Neuronal stem cell (in vitro differentiated cells): ENCODE measurements around the gene CDKN3.
"Not testable (repeated sequence)": the region's sequence is repeated elsewhere in the genome, so short reads cannot be mapped to it uniquely, and the experiment has no call there.

Experiments
- DNase-seq: peaks from one replicate; pipeline ENCODE4 v3.0.0-alpha.2; 2013; ENCODE audit warnings: low spot score
- H2AFZ ChIP-seq: one replicate; pipeline ENCODE4 v1.6.1; 2013; ENCODE audit warnings: mild to moderate bottlenecking, low read length, inconsistent platforms
- H2AK5ac ChIP-seq: 2 replicates; pipeline ENCODE4 v1.6.1; 2013; ENCODE audit warnings: low read depth, mild to moderate bottlenecking, inconsistent platforms, low read length, moderate library complexity, mixed read lengths
- H2BK120ac ChIP-seq: 2 replicates; pipeline ENCODE4 v1.6.1; 2013; ENCODE audit warnings: low read depth, mild to moderate bottlenecking, inconsistent platforms, low read length, moderate library complexity, mixed read lengths
- H2BK12ac ChIP-seq: one replicate; pipeline ENCODE4 v1.6.1; 2013; ENCODE audit warnings: low read length, inconsistent platforms
- H2BK15ac ChIP-seq: 2 replicates; pipeline ENCODE4 v1.6.1; 2013; ENCODE audit warnings: mild to moderate bottlenecking, low read length, inconsistent platforms, mixed read lengths
- H2BK5ac ChIP-seq: one replicate; pipeline ENCODE4 v1.6.1; 2013; ENCODE audit warnings: inconsistent platforms, mild to moderate bottlenecking, low read length, moderate library complexity
- H3K14ac ChIP-seq: one replicate; pipeline ENCODE4 v1.6.1; 2013; ENCODE audit warnings: low read length, inconsistent platforms
- H3K18ac ChIP-seq: 2 replicates; pipeline ENCODE4 v1.6.1; 2013; ENCODE audit warnings: low read length, inconsistent platforms
- H3K23ac ChIP-seq: 2 replicates; pipeline ENCODE4 v1.6.1; 2013; ENCODE audit warnings: low read depth, mild to moderate bottlenecking, mixed read lengths, low read length, inconsistent platforms; ENCODE audit not compliant: poor library complexity
- H3K27ac ChIP-seq: replicated peaks from 3 replicates; pipeline ENCODE4 v1.5.1; 2013; ENCODE audit warnings: low read length, inconsistent platforms
- H3K27me3 ChIP-seq, 3 experiments: 2 replicates each; pipeline ENCODE4 v1.6.1; 2013; ENCODE audit warnings: low read length in 3 of 3, mild to moderate bottlenecking in 2 of 3, inconsistent platforms in 1 of 3, low read depth in 1 of 3, mixed read lengths in 1 of 3, moderate library complexity in 1 of 3; ENCODE audit not compliant: control insufficient read depth in 3 of 3, insufficient read depth in 3 of 3
- H3K36me3 ChIP-seq, 2 donors: replicated peaks in 1 of 2; 2 replicates each; pipeline ENCODE4 v1.6.1; 2013; ENCODE audit warnings: low read length in 2 of 2; ENCODE audit not compliant: control insufficient read depth in 2 of 2, insufficient read depth in 2 of 2
- H3K4ac ChIP-seq: 2 replicates; pipeline ENCODE4 v1.6.1; 2013; ENCODE audit warnings: inconsistent platforms, mild to moderate bottlenecking, low read length, moderate library complexity
- H3K4me1 ChIP-seq, 2 donors: 1 replicate in 1 of 2; 2 replicates in 1 of 2; pipeline ENCODE4 v1.6.1; 2013; ENCODE audit warnings: low read length in 2 of 2, low read depth in 1 of 2; ENCODE audit not compliant: control insufficient read depth in 2 of 2, insufficient read depth in 1 of 2
- H3K4me2 ChIP-seq: one replicate; pipeline ENCODE4 v1.6.1; 2013; ENCODE audit warnings: mild to moderate bottlenecking, low read length, inconsistent platforms; ENCODE audit not compliant: insufficient read depth, poor library complexity, severe bottlenecking
- H3K4me3 ChIP-seq, 2 donors: 2 replicates each; pipeline ENCODE4 v1.5.1; 2013; ENCODE audit warnings: low read length in 2 of 2, mild to moderate bottlenecking in 2 of 2, inconsistent platforms in 1 of 2, moderate library complexity in 1 of 2
- H3K79me1 ChIP-seq: one replicate; pipeline ENCODE4 v1.6.1; 2013; ENCODE audit warnings: low read depth, mild to moderate bottlenecking, inconsistent platforms, low read length, moderate library complexity
- H3K9ac ChIP-seq: one replicate; pipeline ENCODE4 v1.6.1; 2013; ENCODE audit warnings: mild to moderate bottlenecking, low read depth, low read length, inconsistent platforms; ENCODE audit not compliant: poor library complexity
- H3K9me3 ChIP-seq, 2 donors: replicated peaks in 1 of 2; 2 replicates each; pipeline versions ENCODE3 to v1.6.1; 2013; ENCODE audit warnings: low read length in 2 of 2, mild to moderate bottlenecking in 2 of 2, inconsistent platforms in 1 of 2, low read depth in 1 of 2, mixed read lengths in 1 of 2, moderate library complexity in 1 of 2; ENCODE audit not compliant: control insufficient read depth in 2 of 2, insufficient read depth in 1 of 2
- H4K8ac ChIP-seq: one replicate; pipeline ENCODE4 v1.6.1; 2013; ENCODE audit warnings: low read depth, mild to moderate bottlenecking, inconsistent platforms, low read length, moderate library complexity
- H4K91ac ChIP-seq: one replicate; pipeline ENCODE4 v1.6.1; 2013; ENCODE audit warnings: low read length, low read depth, mild to moderate bottlenecking, inconsistent platforms; ENCODE audit not compliant: poor library complexity
- WGBS, 2 donors: extraction: QIAGEN DNeasy Blood & Tissue Kit; methylation state at CpG; one replicate each; pipeline ENCODE4 v1.1.7; 2013; ENCODE audit warnings: missing lambda C conversion rate in 2 of 2, mixed read lengths in 1 of 2; ENCODE audit not compliant: insufficient read length in 2 of 2, insufficient replicate concordance in 1 of 2; ENCODE audit errors: extremely low coverage in 2 of 2; 5-methylcytosine and 5-hydroxymethylcytosine counted together

CDKN3 gene

DNA sequence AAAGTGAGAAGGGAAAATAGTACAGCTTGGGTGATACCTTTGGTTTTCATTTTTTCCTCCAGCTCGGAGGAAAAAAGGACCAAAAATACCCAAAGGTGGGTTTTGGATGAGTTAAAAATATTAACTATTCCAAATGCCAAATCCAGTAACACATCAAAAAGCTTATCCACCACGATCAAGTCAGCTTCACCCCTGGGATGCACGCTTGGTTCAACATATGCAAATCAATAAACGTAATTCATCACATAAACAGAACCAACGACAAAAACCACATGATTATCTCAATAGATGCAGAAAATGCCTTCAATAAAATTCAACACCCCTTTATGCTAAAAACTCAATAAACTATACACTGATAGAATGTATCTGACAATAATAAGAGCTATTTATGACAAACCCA, 17.9 kb upstream of the CDKN3 start:
- not testable (repeated sequence) for H3K18ac ChIP-seq, H2AK5ac ChIP-seq, H2BK120ac ChIP-seq, H3K4ac ChIP-seq, H4K91ac ChIP-seq, H2BK12ac ChIP-seq, DNase-seq, H3K27ac ChIP-seq, H2BK5ac ChIP-seq, H3K9me3 ChIP-seq, H3K9ac ChIP-seq, H2AFZ ChIP-seq, H4K8ac ChIP-seq, H2BK15ac ChIP-seq, H3K79me1 ChIP-seq, H3K36me3 ChIP-seq, H3K4me3 ChIP-seq, H3K4me2 ChIP-seq, H3K14ac ChIP-seq, H3K4me1 ChIP-seq, H3K23ac ChIP-seq
- no CpG with 5 or more reads among the region's 5 CpGs for WGBS, 2 donors
- H3K27me3 ChIP-seq, result peaks cover 0 to 27% (median 0%) of the 10 kb centered on the region in 3 experiments

DNA sequence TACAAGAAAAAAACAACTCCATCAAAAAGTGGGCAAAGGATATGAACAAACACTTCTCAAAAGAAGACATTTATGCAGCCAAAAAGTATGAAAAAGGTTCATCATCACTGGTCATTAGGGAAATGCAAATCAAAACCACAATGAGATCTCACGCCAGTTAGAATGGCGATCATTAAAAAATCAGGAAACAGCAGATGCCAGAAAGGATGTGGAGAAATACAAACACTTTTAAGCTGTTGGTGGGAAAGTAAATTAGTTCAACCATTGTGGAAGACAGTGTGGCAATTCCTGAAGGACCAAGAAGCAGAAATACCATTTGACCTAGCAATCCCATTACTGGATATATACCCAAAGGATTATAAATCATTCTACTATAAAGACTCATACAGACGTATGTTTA, 16.2 kb upstream of the CDKN3 start:
- H3K4ac ChIP-seq, result not testable (repeated sequence)
- no CpG with 5 or more reads among the region's 3 CpGs for WGBS, 2 donors

DNA sequence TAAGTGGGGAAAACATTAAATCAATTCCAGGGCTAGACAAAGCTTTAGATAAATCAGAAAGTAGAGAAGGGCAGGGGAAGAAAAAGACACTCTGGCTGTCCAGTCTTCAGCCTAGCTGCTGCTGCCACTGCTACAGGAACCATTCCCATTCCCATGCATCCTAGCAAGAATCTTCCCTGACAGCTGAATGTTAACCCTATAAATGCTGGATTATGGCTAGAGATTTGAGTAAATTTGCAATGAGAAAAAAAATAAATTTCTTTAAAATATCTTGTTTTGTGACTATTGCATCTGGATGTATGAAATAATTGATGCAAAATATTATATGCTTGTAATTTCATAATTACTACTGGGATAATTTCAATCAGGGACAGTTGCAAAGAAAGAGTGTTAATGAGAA, 15.0 kb upstream of the CDKN3 start:
- Histone ChIP-seq H3K23ac (no peak overlapping the region), H3K18ac (no peak overlapping the region), H2BK12ac (no peak overlapping the region), H2BK5ac (no peak overlapping the region), H3K36me3 (no peaks in the 10 kb centered on the region), H3K9ac (no peak overlapping the region), H2AFZ (no peak overlapping the region), H4K91ac (no peak overlapping the region), H2BK120ac (no peak overlapping the region), H3K27ac (no peak overlapping the region), H3K4me2 (no peak overlapping the region), H3K14ac (no peak overlapping the region), H3K27me3 (peaks cover 0 to 23% (median 0%) of the 10 kb centered on the region in 3 experiments), H3K4me1 (peaks cover 5 to 17% of the 10 kb centered on the region in 2 donors), H3K4me3 (no peak overlapping the region), H3K79me1 (no peaks in the 10 kb centered on the region), H3K9me3 (no peaks in the 10 kb centered on the region), H2BK15ac (no peak overlapping the region), H3K4ac (no peak overlapping the region), H4K8ac (no peak overlapping the region), H2AK5ac (no peak overlapping the region)
- DNase-seq, result no peak

More for the DNA sequence above, 16.2 kb upstream of the CDKN3 start:
- not testable (repeated sequence) for H4K8ac ChIP-seq, H2BK12ac ChIP-seq, H3K18ac ChIP-seq, H3K23ac ChIP-seq, H2AK5ac ChIP-seq, H3K4me3 ChIP-seq, H2BK120ac ChIP-seq, DNase-seq, H3K4me2 ChIP-seq, H3K9ac ChIP-seq, H3K79me1 ChIP-seq, H3K36me3 ChIP-seq, H2AFZ ChIP-seq, H3K27ac ChIP-seq, H2BK15ac ChIP-seq, H3K14ac ChIP-seq, H3K4me1 ChIP-seq, H2BK5ac ChIP-seq, H3K9me3 ChIP-seq, H4K91ac ChIP-seq
- peaks cover 0 to 27% (median 0%) of the 10 kb centered on the region in 3 experiments for H3K27me3 ChIP-seq

DNA sequence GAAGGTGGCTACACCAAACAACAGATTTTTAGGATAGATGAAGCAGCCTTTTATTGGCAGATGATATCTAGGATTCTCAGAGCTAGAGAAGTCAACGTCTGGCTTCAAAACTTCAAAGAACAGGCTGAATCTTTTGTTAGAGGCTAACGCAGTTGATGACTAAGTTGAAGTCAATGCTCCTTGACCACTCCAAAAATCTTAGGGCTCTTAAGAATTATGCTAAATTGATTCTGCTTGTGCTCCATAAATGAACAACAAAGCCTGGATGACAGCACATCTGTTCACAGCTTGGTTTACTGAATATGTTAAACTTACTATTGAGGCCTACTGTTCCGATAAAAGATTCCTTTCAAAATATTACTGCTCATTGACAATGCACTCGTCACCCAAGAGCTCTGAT, 13.0 kb upstream of the CDKN3 start:
- H3K9ac ChIP-seq, result no peak overlapping the region
- no peaks in the 10 kb centered on the region for H3K9me3 ChIP-seq
- H3K79me1 ChIP-seq, result no peaks in the 10 kb centered on the region
- no peak overlapping the region for H2BK12ac ChIP-seq
- H4K91ac ChIP-seq, result no peak overlapping the region
- H2AFZ ChIP-seq, result no peak overlapping the region
- H3K4ac ChIP-seq, result no peak overlapping the region
- peaks cover 0 to 6% (median 0%) of the 10 kb centered on the region in 3 experiments for H3K27me3 ChIP-seq
- DNase-seq, result no peak
- H2BK15ac ChIP-seq, result no peak overlapping the region
- no peak overlapping the region for H2AK5ac ChIP-seq
- no peaks in the 10 kb centered on the region for H3K36me3 ChIP-seq
- no peak overlapping the region for H2BK120ac ChIP-seq
- H3K14ac ChIP-seq, result no peak overlapping the region
- no peak overlapping the region for H3K4me2 ChIP-seq
- no peak overlapping the region for H2BK5ac ChIP-seq
- H4K8ac ChIP-seq, result no peak overlapping the region
- peaks cover 5 to 17% of the 10 kb centered on the region in 2 donors for H3K4me1 ChIP-seq
- H3K18ac ChIP-seq, result no peak overlapping the region
- WGBS, 2 donors, result no CpG with 5 or more reads among the region's 4 CpGs
- no peak overlapping the region for H3K4me3 ChIP-seq
- no peak overlapping the region for H3K23ac ChIP-seq
- no peak overlapping the region for H3K27ac ChIP-seq
